ENCODE results near the gene BOD1.

BOD1 gene

GRCh38 chr5:173625261-173625660, 8.8 kb upstream of the BOD1 start:
- no peak for DNase-seq (ENCODE audit: extremely low read depth, low read depth)
- TF ChIP-seq CTCF (IDR thresholded peaks at IDR 0.05; ENCODE audit: low read depth, low read length): no peak

- TF ChIP-seq CTCF (IDR thresholded peaks at IDR 0.05; ENCODE audit: low read depth, low read length): no peak
- DNase-seq (ENCODE audit: extremely low read depth, low read depth): no peak
Observed at GRCh38 chr5:173624282-173624681, 7.8 kb upstream of the BOD1 start.

GRCh38 chr5:173623789-173624188, 7.3 kb upstream of the BOD1 start:
- TF ChIP-seq CTCF (IDR thresholded peaks at IDR 0.05; ENCODE audit: low read depth, low read length): no peak
- DNase-seq (ENCODE audit: extremely low read depth, low read depth): no peak

GRCh38 chr5:173623296-173623771, 6.9 kb upstream of the BOD1 start:
- no peak for TF ChIP-seq CTCF (IDR thresholded peaks at IDR 0.05; ENCODE audit: low read depth, low read length)
- DNase-seq (ENCODE audit: extremely low read depth, low read depth): no peak

GRCh38 chr5:173622183-173623047, 6.0 kb upstream of the BOD1 start:
- TF ChIP-seq CTCF (IDR thresholded peaks at IDR 0.05; ENCODE audit: low read depth, low read length): no peak
- no peak for DNase-seq (ENCODE audit: extremely low read depth, low read depth)

- DNase-seq (ENCODE audit: extremely low read depth, low read depth): no peak
- TF ChIP-seq CTCF (IDR thresholded peaks at IDR 0.05; ENCODE audit: low read depth, low read length): no peak
Observed at GRCh38 chr5:173620784-173621183, 4.3 kb upstream of the BOD1 start.

- peak; percentile 23 for DNase-seq (ENCODE audit: extremely low read depth, low read depth)
- TF ChIP-seq CTCF (IDR thresholded peaks at IDR 0.05; ENCODE audit: low read depth, low read length): peak; percentile 71
Observed at GRCh38 chr5:173618927-173619519, 2.6 kb upstream of the BOD1 start.

All from AG09319 (cell line).